IMR-90 (cell line): ENCODE data around the gene SPECC1L. TPM values are rescaled to one million over a fixed set of nuclear protein-coding genes. Genes with fewer than 3 reads are reported as not detected.
"Not testable (repeated sequence)": the region's sequence is repeated elsewhere in the genome, so short reads cannot be mapped to it uniquely, and the experiment has no call there.

Experiments
- ATAC-seq: fragments of 200-7000 bp; cut with Tn5 transposase; 2 replicates; pipeline ENCODE4 v1.9.1; 2020; ENCODE audit warnings: low read depth, mild to moderate bottlenecking, moderate library complexity
- BruUV-seq: library from RNA; stranded (reverse); fragments of 400-500 nt; replicated peaks from 2 replicates; lab custom pipeline; 2021; lab: Mats Ljungman, UMichigan
- CTCF ChIA-PET: fragments of 300-600 bp; formaldehyde crosslinking; extraction: SDS; loops from one replicate; lab custom pipeline; 2021; ENCODE audit warnings: antibody characterized with exemption; lab: Yijun Ruan, JAX
- POLR2A ChIA-PET: fragments of 300-600 bp; sonication (Branson Sonifier 250); formaldehyde crosslinking; loops from one replicate; lab custom pipeline; 2022; ENCODE audit warnings: antibody characterized with exemption; ENCODE audit not compliant: unreplicated experiment; lab: Charles Lee
- DNase-seq: peaks from one replicate; pipeline ENCODE4 v3.0.0; 2013
- H2AFZ ChIP-seq: replicated peaks from 2 replicates; pipeline ENCODE3; 2013; ENCODE audit warnings: low read length, mild to moderate bottlenecking; ENCODE audit not compliant: poor library complexity
- H2AK5ac ChIP-seq: 2 replicates; pipeline ENCODE4 v1.6.1; 2013; ENCODE audit warnings: low read depth, low read length, inconsistent platforms
- H2AK9ac ChIP-seq: replicated peaks from 2 replicates; pipeline ENCODE3; 2013; ENCODE audit warnings: mild to moderate bottlenecking, low read depth, low read length, moderate library complexity; ENCODE audit not compliant: poor library complexity
- H2BK120ac ChIP-seq: 2 replicates; pipeline ENCODE4 v1.6.1; 2013; ENCODE audit warnings: low read depth, low read length, inconsistent platforms
- H2BK15ac ChIP-seq: 3 replicates; pipeline ENCODE4 v1.6.1; 2013; ENCODE audit warnings: low read depth, low read length, inconsistent platforms
- H2BK20ac ChIP-seq: 2 replicates; pipeline ENCODE4 v1.6.1; 2013; ENCODE audit warnings: low read depth, mild to moderate bottlenecking, inconsistent platforms, low read length, moderate library complexity
- H2BK5ac ChIP-seq: 2 replicates; pipeline ENCODE4 v1.6.1; 2013; ENCODE audit warnings: mild to moderate bottlenecking, low read depth, low read length, inconsistent platforms; ENCODE audit not compliant: poor library complexity, severe bottlenecking
- H3K14ac ChIP-seq: replicated peaks from 2 replicates; pipeline ENCODE4 v1.6.1; 2013; ENCODE audit warnings: low read depth, low read length, inconsistent platforms
- H3K18ac ChIP-seq: 2 replicates; pipeline ENCODE4 v1.6.1; 2013; ENCODE audit warnings: low read depth, low read length, control low read depth
- H3K23ac ChIP-seq: 2 replicates; pipeline ENCODE4 v1.6.1; 2013; ENCODE audit warnings: low read depth, low read length, inconsistent platforms
- H3K27ac ChIP-seq: 2 replicates; pipeline ENCODE4 v1.5.1; 2013; ENCODE audit warnings: mild to moderate bottlenecking, control low read depth, low read length; ENCODE audit not compliant: insufficient read depth
- H3K27me3 ChIP-seq: 2 replicates; pipeline ENCODE4 v1.6.1; 2013; ENCODE audit warnings: low read length; ENCODE audit not compliant: control insufficient read depth, insufficient read depth
- H3K36me3 ChIP-seq: 2 replicates; pipeline ENCODE4 v1.6.1; 2013; ENCODE audit warnings: low read length, mixed read lengths; ENCODE audit not compliant: control insufficient read depth, insufficient read depth
- H3K4ac ChIP-seq: 2 replicates; pipeline ENCODE4 v1.6.1; 2013; ENCODE audit warnings: low read depth, low read length, inconsistent platforms
- H3K4me1 ChIP-seq: 2 replicates; pipeline ENCODE4 v1.6.1; 2013; ENCODE audit warnings: low read length, mixed read lengths; ENCODE audit not compliant: control insufficient read depth, insufficient read depth
- H3K4me2 ChIP-seq: 2 replicates; pipeline ENCODE4 v1.6.1; 2013; ENCODE audit warnings: low read depth, mild to moderate bottlenecking, control low read depth, low read length, moderate library complexity
- H3K4me3 ChIP-seq: 2 replicates; pipeline ENCODE4 v1.5.1; 2013; ENCODE audit warnings: low read depth, mild to moderate bottlenecking, control low read depth, low read length, moderate library complexity; ENCODE audit not compliant: insufficient read depth
- H3K56ac ChIP-seq: 2 replicates; pipeline ENCODE4 v1.6.1; 2013; ENCODE audit warnings: low read length, inconsistent platforms; ENCODE audit not compliant: insufficient read depth; ENCODE audit errors: extremely low read depth
- H3K79me1 ChIP-seq, 2 experiments: 2 replicates each; pipeline ENCODE4 v1.6.1; 2013; ENCODE audit warnings: low read length in 2 of 2, inconsistent platforms in 1 of 2, low read depth in 1 of 2
- H3K9ac ChIP-seq: 2 replicates; pipeline ENCODE4 v1.6.1; 2013; ENCODE audit warnings: low read depth, low read length, control low read depth
- H3K9me1 ChIP-seq: 2 replicates; pipeline ENCODE4 v1.6.1; 2013; ENCODE audit warnings: low read length, inconsistent platforms; ENCODE audit not compliant: insufficient read depth
- H3K9me3 ChIP-seq: 2 replicates; pipeline ENCODE4 v1.6.1; 2013; ENCODE audit warnings: low read length; ENCODE audit not compliant: control insufficient read depth, insufficient read depth
- H4K20me1 ChIP-seq: 2 replicates; pipeline ENCODE4 v1.6.1; 2013; ENCODE audit warnings: low read length, inconsistent platforms; ENCODE audit not compliant: insufficient read depth
- H4K5ac ChIP-seq: 2 replicates; pipeline ENCODE4 v1.6.1; 2013; ENCODE audit warnings: mild to moderate bottlenecking, low read depth, low read length, control low read depth
- H4K8ac ChIP-seq, 2 experiments: 2 replicates each; pipeline ENCODE4 v1.6.1; 2013; ENCODE audit warnings: low read depth in 2 of 2, low read length in 2 of 2, control low read depth in 1 of 2, inconsistent platforms in 1 of 2
- H4K91ac ChIP-seq: 2 replicates; pipeline ENCODE4 v1.6.1; 2013; ENCODE audit warnings: low read depth, low read length, inconsistent platforms; ENCODE audit not compliant: insufficient read depth
- WGBS, 2 experiments: methylation state at CpG; one replicate each; pipeline versions ENCODE4 v1.1.5 to v1.1.7; 2013; ENCODE audit warnings: missing lambda C conversion rate in 2 of 2; ENCODE audit not compliant: insufficient read length in 1 of 2; ENCODE audit errors: extremely low coverage in 2 of 2; 5-methylcytosine and 5-hydroxymethylcytosine counted together
- dilution Hi-C: fragments of 300-500 bp; cut with HindIII; formaldehyde crosslinking; loops from one replicate; pipeline ENCODE4 v1.14.3; 2018; ENCODE audit warnings: low sequenced_read_pairs; ENCODE audit not compliant: unreplicated experiment
- in situ Hi-C: fragments of 300-500 bp; cut with MboI; formaldehyde crosslinking; loops from 3 replicates; pipeline ENCODE4 v1.14.3; 2019; ENCODE audit warnings: low sequenced_read_pairs, inconsistent platforms, mixed read lengths
- intact Hi-C: fragments of 100-400 bp; cut with micrococcal nuclease; formaldehyde crosslinking; loops from 2 replicates; pipeline ENCODE4 v1.10.0; 2022
- polyA plus RNA-seq, 3 experiments: library from polyadenylated mRNA; depleted of rRNA; stranded (reverse); fragments of >200 nt; gene quantifications; 2 replicates each; pipeline ENCODE4 v1.2.3, GENCODE V29; 2012; ENCODE audit warnings: low replicate concordance in 1 of 3
- total RNA-seq: library from RNA; depleted of rRNA; stranded (reverse); fragments of >200 nt; gene quantifications from 2 replicates; pipeline ENCODE4 v1.2.3, GENCODE V29; 2012

SPECC1L gene
- total and polyA plus RNA-seq, 2 of the 4 experiments (the other 2 are of a cell fraction), result 18.7 to 44.1 TPM

GRCh38 chr22:24273906-24274305, 3.3 kb downstream of the SPECC1L start:
- BruUV-seq, H2AFZ ChIP-seq, H3K4ac ChIP-seq, in situ Hi-C loops, H3K56ac ChIP-seq, H3K9me3 ChIP-seq, H3K9ac ChIP-seq, H2AK5ac ChIP-seq, H4K8ac ChIP-seq, H2BK15ac ChIP-seq, DNase-seq, H3K27me3 ChIP-seq, intact Hi-C loops, H3K36me3 ChIP-seq, H3K4me2 ChIP-seq, H3K4me1 ChIP-seq, H3K27ac ChIP-seq, H3K18ac ChIP-seq, H4K5ac ChIP-seq, H2AK9ac ChIP-seq, H2BK20ac ChIP-seq, H2BK120ac ChIP-seq, dilution Hi-C loops, H3K4me3 ChIP-seq, H3K23ac ChIP-seq, POLR2A ChIA-PET, H3K14ac ChIP-seq, H4K91ac ChIP-seq, H3K9me1 ChIP-seq, ATAC-seq, H2BK5ac ChIP-seq, CTCF ChIA-PET: not testable (repeated sequence)
- Histone ChIP-seq H4K20me1 (peaks cover 30% of the 10 kb centered on the region), H3K79me1 (peaks cover 11 to 33% of the 10 kb centered on the region in 2 experiments; a peak in 3 of 4 replicates)
- no CpG with 5 or more reads among the region's 4 CpGs for WGBS, 2 experiments

DNA sequence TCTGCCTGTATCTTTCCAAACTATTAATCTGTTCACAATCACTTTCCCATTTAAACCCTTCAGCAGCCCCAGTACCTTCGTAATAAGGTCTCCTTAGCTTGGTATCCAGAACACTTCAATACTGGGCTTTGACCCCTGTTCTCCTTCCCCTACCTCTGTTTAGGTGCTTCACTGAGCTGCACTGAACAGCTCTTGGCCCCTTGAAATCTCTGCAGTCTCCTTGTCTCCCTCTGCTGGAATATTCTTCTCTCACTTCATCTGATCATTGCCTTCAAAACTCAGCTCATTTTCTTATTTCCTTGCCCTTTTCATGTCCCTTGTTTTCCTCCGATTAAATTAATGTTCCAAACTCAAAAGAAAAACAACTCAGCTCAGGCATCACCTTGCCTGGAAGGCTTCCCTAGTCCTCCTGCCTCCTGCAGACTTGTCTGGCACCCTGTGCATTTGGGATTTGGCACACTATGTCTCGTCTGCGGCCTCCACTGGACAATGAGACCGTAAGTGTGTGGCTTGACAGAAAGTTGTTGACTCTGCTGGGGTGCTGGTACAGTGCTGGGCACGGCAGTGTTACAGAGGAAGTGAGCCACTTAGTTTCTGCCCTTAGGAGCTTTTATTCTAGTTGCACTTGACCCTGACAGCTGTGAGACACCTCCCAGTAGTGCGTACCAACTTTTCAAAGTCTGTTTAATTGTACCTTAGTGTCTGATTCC, 4.2 kb downstream of the SPECC1L start:
- not testable (repeated sequence) for H3K14ac ChIP-seq, H3K27me3 ChIP-seq
- no CpG with 5 or more reads among the region's 7 CpGs for WGBS, 2 experiments

More for the DNA sequence above, 4.2 kb downstream of the SPECC1L start:
- CTCF ChIA-PET, H3K4me3 ChIP-seq, H3K56ac ChIP-seq, H3K9ac ChIP-seq, H4K5ac ChIP-seq, H3K18ac ChIP-seq, H2AK5ac ChIP-seq, H3K27ac ChIP-seq, DNase-seq, in situ Hi-C loops, BruUV-seq, intact Hi-C loops, POLR2A ChIA-PET, H4K8ac ChIP-seq, dilution Hi-C loops, ATAC-seq, H3K9me3 ChIP-seq, H3K4ac ChIP-seq, H2AK9ac ChIP-seq, H3K36me3 ChIP-seq, H3K23ac ChIP-seq, H3K9me1 ChIP-seq, H2BK5ac ChIP-seq, H2BK20ac ChIP-seq, H3K4me1 ChIP-seq, H2BK15ac ChIP-seq, H3K4me2 ChIP-seq, H2BK120ac ChIP-seq, H4K91ac ChIP-seq, H2AFZ ChIP-seq: not testable (repeated sequence)
- Histone ChIP-seq H4K20me1 (peaks cover 36% of the 10 kb centered on the region), H3K79me1 (peaks cover 11 to 37% of the 10 kb centered on the region in 2 experiments)
